GM18517 (cell line): ENCODE data around the gene PFAS.
"Not testable (repeated sequence)": the region's sequence is repeated elsewhere in the genome, so short reads cannot be mapped to it uniquely, and the experiment has no call there.

Experiments used
- ATAC-seq: cut with Tn5 transposase; IDR thresholded peaks from one replicate; pipeline ENCODE4 v1.9.1; 2021; ENCODE audit warnings: mild to moderate bottlenecking, moderate library complexity; ENCODE audit not compliant: unreplicated experiment

Gene PFAS, protein sequence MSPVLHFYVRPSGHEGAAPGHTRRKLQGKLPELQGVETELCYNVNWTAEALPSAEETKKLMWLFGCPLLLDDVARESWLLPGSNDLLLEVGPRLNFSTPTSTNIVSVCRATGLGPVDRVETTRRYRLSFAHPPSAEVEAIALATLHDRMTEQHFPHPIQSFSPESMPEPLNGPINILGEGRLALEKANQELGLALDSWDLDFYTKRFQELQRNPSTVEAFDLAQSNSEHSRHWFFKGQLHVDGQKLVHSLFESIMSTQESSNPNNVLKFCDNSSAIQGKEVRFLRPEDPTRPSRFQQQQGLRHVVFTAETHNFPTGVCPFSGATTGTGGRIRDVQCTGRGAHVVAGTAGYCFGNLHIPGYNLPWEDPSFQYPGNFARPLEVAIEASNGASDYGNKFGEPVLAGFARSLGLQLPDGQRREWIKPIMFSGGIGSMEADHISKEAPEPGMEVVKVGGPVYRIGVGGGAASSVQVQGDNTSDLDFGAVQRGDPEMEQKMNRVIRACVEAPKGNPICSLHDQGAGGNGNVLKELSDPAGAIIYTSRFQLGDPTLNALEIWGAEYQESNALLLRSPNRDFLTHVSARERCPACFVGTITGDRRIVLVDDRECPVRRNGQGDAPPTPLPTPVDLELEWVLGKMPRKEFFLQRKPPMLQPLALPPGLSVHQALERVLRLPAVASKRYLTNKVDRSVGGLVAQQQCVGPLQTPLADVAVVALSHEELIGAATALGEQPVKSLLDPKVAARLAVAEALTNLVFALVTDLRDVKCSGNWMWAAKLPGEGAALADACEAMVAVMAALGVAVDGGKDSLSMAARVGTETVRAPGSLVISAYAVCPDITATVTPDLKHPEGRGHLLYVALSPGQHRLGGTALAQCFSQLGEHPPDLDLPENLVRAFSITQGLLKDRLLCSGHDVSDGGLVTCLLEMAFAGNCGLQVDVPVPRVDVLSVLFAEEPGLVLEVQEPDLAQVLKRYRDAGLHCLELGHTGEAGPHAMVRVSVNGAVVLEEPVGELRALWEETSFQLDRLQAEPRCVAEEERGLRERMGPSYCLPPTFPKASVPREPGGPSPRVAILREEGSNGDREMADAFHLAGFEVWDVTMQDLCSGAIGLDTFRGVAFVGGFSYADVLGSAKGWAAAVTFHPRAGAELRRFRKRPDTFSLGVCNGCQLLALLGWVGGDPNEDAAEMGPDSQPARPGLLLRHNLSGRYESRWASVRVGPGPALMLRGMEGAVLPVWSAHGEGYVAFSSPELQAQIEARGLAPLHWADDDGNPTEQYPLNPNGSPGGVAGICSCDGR (N-terminal part only)

DNA sequence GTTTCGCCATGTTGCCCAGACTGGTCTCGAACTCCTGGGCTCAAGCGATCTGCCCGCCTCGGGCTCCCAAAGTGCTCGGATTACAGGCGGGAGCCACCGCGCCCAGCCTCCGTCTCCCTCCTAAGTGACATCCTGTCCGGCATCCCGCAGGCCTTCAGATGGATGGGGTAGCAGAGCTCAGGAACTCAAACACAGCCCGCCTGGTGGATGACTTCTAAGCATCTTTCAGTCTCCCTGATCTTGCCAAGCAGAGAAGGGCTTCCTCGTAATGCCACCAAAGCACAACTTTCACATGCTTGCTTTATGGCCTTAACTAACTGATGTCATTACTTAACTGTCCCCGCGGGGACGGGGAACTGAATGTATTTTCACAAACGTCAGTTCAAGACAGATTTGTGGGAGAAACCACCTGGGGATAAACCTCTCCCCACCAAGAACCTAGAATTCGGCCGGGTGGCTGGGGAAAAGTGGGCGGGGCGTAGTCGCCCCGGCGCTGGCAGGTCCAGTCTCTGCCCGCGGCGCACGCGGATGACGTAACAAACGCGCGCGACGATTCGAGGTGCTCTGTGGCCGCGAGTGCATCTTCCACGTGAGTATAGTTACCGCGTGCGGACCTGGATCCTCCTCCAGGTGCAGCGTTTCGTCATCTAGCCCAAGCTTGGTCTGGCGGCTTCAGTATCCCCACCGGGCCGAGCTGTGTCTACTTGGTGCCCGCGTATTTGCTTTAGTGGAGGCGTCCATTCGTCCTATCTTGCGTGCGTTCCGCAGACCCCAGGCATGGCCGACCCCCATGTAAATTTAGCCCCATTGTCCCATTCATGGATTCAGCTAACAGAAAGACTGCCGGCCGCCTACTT, at the start of gene PFAS:
Gene PFAS, plus strand, starts transcription at position 539 of the 857 bp plus-strand sequence. CDS start 4,649 bp downstream, outside the sequence.
- peak; percentile 30 for ATAC-seq

DNA sequence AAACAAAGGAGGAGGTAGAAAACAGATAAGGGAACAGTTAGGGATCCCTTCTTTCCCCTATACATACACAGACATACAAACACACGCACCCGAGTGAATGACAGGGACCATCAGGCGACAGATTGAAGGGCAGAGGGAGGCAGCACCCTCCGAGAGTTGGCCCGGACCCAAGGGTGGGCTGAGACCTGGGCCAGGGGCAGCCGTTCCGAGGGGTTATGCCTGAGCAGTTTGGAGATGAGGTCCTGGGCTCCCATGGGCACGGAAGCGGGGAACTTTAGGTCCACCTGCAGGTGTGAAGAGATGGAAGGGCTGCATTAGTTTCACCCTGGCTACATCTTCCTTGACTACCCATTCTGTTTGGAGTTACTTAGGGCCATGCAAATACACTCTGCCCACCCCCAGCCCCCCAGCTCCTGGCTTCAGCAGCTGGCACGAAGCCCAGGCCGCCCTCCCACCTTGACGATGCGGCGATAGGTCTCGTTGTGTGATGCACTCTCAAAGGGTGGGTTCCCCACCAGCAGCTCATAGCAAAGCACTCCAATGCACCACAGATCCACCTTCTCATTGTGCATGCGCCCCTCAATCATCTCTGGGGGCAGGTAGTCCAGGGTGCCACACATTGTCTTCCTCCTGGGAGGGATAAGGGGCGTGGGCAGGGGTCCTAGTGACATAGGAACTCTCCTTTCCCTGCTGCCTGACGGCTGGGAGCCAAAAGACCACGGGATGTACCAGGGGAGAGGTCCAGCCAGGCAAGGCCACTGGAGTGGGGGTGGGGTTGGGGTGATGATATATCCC, 44.1 kb upstream of the PFAS start:
- no peak for ATAC-seq

DNA sequence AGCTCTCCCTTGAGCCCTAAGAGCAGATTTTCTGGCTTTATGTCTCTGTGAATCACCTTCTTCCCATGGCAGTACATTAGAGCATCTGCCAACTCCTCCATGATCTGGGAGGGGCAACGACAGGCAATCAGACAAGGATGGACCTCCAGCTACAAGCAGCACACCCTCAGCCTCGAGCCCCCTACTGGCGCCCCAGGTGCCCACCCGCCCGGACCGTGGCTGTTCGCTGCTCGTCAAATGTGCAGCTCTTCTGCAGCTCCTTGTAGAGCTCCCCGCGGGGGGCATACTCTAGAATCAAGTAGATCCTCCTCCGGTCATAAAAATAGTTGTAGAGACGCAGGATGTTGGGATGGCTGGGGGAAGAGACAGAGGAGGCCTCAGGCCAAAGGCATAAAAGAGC, 42.6 kb upstream of the PFAS start:
- ATAC-seq = no peak

DNA sequence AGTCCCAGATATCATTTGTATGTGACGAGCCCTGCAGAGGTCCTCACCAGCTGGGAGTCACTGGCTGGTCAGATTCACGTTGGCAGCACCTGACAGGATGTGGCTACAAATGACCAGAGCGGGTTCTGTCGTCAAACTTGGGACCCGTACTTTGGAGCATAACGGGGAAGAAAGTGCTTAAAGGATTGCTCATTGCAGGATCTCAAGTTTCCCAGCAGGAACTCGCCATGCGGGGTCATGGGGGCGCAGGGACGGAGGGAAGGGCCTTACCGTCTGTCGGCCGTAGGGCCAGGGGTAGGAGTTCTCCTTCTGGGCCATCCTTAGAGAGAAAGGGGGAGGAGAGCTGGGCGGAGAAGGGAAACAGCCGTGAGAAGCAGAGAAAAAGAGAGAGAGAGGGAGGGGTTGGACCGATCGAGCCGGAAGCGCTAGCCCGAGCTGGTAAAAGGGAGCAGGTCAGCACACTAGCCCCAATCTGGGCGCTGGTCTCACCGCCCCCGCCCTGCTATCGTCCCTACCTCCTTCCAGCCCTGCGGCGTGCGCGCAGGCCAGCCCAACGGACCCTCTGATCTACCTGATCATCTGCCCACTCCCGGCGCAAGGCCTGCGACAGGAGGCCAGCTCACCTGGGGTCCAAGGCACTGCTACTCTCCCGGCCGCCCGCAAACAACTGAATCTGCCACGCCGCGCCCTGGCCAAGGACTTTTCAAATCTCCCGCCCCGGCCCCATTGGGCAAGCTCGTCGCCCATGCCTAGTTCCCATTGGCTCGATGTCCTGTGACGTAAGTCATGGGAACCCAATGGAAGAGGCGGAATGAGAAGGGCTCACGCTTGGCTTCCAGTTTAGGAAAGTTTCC, 39.0 kb upstream of the PFAS start, which contains the start of gene AURKB:
Gene AURKB, minus strand, starts transcription at position 669 of the 854 bp plus-strand sequence. Its CDS starts 351 bp downstream, at position 318.
- ATAC-seq = peak; percentile 72

DNA sequence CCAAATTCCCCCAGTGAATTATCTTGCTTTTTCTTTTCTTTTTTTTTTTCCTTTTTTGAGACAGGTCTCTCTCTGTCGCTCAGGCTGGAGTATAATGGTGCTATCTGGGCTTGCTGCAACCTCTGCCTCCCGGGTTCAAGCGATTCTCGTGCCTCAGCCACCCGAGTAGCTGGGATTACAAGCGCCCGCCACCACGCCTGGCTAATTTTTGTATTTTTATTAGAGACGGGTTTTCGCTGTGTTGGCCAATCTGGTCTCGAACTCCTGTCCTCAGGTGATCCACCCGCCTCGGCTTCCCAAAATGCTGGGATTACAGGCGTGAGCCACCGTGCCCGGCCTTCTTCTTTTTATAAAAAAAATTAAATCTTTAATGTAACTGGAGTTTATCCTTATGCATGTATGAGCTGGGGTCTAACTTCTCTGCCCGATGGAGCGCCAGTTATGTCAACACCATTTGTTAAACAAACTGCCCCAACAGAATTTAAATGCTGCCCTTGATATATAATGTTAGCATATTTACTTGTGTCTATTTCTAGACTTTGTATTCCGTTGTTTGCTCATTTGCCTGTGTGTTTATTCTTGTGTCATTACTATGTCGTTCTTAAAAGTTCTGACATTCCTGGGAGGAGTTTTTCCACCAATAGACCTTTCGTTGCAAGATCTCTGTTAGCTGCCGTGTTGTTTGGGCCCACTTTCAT, 38.2 kb upstream of the PFAS start:
- ATAC-seq = peak; percentile 17

DNA sequence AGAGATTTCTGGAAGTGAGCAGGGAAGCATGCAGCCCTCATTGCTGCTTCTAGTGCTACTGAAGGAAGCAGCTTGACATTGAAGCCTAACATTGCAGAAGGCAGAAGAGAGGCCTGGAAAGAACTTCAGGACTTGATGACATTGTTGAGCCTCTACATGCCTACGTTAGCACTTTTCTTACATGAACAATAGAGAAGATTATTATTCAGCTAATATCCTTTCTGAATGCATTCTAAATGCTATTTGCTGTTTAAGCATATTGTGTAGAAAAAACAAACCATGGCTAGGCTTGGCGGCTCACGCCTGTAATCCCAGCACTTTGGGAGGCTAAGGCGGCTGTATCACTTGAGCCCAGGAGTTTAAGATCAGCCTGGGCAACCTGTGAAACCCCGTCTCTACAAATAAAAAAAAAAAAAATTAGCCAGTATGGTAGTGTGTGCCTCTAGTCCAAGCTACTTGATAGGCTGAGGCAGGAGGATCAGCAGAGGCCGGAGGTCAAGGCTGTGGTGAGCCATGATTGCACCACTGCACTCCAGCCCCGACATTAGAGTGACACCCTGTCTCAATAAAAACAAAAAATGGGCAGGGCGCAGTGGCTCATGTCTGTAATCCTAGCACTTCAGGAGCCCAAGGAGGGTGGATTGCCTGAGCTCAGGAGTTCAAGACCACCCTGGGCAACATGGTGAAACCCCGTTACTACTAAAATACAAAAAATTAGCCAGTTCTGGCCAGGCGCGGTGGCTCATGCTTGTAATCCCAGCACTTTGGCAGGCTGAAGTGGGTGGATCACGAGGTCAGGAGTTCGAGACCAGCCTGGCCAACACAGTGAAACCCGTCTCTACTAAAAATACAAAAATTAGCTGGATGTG, 36.5 kb upstream of the PFAS start:
- ATAC-seq = no peak

DNA sequence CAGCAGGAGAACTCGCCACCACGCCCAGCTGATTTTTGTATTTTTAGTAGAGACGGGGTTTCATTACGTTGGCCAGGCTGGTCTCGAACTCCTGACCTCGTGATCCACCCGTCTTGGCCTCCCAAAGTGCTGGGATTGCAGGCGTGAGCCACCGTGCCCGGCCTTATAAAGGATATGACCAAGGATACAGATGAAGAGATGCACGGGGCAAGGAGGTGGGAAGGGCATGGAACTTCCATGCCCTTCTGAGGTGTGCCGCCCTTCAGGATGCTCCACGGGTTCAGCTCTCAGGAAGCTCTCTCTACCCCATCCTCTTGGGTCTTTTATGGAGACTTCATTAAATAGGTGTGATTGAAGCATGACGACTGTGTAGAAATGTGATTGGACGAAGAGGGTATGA, 35.1 kb upstream of the PFAS start:
- ATAC-seq = not testable (repeated sequence)

DNA sequence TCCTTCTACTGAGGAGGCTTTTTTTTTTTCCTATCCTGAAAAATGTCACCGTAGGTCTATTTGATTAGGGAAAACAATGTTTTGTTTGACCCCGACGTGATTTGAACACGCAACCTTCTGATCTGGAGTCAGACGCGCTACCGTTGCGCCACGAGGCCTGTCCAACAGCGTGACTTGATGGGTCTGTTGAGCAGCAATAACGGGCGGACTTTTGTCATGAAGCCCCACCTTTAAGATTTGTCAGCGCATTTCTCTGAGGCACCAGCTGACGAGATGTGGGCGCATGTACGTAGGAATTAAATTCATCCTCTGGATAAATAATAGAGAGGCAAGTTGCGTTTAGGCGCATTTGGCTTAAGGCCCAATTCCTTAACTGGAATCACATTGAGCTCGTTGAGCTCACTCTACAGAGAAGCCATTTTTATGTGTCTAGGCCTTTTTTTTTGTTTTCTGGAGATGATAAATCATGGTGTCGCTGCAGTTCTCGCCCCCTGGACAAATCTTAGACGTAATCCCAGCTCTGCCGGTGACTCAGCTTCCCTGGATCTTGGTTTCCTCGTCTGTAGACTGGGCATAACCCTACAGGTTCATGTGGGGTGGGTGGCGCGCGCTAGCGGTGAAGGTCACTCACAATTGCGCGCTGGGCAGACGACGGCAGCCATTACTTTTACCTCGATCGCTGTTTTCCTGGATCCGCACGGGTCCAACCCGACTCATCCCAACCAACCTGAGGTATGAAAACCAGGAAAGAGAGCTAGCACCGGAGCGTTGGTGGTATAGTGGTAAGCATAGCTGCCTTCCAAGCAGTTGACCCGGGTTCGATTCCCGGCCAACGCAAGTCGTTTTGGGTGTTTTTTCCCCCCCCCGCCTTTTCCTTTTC, 28.1 kb upstream of the PFAS start:
- ATAC-seq = no peak

DNA sequence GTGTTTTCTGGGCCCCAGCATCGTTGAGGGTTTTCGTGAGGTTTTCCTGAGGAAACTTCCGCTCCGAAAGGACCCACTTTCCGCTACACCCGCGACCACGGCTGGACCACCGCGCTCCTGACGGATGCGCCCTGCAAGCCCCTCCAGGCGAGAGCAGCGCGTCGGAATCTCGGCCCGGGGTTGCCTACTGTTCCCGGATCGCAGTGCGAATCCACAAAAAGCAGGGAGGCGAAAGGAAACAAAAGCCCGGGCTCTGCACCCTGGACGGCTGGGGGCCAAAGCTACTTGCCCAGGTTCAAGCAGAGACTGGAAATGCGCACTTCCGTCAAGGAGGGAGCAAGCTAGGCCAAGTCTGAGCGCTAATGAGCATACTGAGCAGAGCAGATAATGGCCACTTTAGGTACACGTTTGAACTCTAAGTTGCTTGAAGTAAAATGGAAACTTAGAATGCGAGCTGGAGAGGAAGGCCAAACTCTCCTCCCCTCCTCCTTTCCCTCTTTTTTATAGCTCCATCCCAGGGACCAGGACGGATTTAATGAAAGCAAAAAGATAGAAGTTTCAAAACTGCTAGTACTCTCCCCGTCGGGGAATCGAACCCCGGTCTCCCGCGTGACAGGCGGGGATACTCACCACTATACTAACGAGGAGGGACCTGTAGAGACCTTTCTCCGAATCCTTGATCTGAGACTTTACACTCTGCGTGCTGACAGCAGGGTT, 27.3 kb upstream of the PFAS start:
- ATAC-seq = peak; percentile 43

DNA sequence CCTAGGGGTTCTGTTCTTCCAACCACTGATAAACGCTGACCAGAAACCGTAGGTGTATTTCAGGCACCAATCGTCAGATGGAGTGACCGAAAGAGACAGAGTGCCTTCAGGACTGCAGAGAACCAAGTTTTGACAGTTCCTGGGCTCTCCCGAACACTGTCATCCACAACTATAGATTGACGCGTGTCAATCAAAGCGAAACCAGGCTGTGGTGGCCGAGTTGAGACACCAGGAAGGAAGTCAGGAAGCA, 26.8 kb upstream of the PFAS start:
- ATAC-seq = peak; percentile 26

DNA sequence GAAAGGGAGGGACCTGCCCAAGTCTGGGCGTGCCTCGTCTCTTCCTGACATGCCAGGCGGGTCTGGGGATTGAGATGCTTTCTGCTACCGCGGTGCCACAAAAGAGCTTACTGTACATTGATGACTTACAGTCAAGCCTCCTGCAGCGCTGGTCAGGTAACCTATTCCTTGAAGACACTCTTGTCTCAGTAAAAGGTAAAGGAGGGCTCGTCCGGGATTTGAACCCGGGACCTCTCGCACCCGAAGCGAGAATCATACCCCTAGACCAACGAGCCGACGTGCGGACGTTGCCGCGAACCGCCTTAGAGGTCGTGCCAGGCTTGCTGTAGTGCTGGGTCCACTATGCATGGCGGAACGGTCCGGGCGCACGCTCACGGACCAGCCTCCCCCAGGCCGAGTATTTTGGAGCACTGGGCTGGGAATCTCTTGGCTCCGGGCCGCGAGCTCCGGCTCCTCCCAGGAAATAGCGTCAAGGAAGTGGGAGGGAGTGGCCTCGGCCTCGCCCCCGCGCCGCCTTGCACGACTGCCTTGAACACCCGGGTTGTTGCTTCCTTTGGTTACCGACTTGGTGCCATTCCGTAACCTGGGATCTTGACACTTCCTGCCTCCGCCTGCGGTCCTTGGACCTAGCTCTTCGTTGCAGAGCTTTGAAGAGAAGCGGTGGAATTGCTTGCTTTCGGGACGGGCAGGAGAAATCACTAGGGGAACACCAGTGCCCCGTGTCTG, 26.3 kb upstream of the PFAS start:
- peak; percentile 29 for ATAC-seq

DNA sequence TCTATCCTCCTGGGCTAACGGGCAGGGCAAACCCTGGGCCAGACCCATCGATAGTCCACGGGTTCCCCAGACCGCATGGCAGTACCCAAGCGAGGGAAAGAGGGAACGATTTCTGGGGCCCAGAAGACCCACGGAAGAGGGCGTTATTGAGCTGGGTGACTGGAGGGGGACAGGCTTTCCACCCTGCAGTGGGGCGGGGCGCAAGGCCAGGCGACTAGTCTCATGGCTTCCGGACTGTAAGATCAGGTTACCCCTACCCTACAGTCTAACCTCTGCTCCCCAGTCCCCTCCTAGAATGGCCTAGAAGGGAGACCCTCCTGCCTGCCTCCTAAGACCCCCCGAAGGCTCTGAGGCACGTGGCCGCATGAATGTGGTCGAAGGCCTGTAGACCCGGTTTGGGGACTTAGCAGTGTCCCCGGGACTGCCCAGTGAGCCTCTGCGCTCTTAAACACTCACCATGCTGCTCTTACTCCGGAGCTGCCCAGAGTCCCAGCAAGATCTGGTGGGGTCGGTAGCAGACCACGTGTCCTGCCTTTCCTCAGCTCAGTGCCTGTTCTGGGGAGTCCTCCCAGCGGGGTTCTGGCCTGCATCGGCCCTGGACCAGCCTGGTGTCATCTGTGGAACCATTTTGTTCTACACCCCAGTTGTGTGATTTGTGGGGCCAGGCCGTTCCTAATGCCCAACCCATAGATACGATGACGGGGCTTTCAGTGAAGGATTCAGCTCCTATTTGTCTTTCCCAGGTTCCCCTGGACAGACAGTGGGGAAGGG, 25.5 kb upstream of the PFAS start:
- ATAC-seq = no peak

DNA sequence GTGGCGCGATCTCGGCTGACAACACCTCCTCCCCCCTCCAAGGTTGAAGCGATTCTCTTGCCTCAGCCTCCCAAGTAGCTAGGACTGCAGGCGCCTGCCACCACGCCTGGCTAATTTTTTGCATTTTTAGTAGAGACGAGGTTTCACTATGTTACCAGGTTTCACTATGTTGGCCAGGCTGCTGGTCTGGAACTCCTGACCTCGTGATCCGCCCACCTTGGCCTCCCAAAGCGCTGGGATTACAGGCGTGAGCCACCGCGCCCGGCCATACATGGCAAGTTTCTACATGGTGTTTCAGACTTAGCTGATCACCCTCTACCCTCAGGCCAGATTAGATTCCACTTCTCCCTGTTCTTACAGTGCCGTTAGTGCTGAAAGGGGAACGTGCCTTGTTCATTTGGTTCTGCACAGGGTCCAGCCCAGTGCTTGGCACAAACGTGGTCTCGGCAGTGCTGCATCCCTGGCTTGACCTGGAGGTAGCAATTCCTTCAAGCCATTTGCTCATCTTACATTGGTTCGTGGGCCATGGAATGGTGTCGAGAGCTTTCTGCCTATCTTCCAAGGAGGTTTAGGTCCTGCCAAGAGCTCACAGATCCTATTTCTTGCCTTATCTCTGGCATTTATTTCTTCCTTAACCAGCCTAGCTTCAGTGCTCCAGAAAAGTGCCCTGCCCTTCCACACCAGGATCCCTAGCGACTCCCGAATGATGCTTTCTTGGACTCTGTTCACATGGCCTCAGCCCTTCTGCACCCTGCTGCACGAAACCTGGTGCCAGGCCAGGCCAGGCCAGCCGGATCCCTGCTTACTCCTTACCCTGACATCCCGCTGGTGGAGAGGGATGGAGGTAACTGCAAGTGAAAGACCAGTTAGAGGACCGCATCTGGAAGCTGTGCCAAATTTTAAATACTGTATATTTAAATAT, 23.9 kb upstream of the PFAS start:
- no peak for ATAC-seq
